Esophagus muscularis mucosa (tissue), 4 donors: ENCODE results near the gene PGGT1B.

Experiments
- EP300 ChIP-seq: sonication (generic); formaldehyde crosslinking; IDR thresholded peaks from one replicate; pipeline ENCODE4 v1.6.1; 2017; ENCODE audit warnings: antibody characterized with exemption
- POLR2A ChIP-seq: fragments of 450-650 bp; IDR thresholded peaks from one replicate; pipeline ENCODE4 v1.6.1; 2017; ENCODE audit warnings: antibody characterized with exemption, moderate library complexity, mild to moderate bottlenecking, low read depth
- POLR2AphosphoS5 ChIP-seq, 2 donors: sonication (generic); formaldehyde crosslinking; IDR thresholded peaks; one replicate each; pipeline ENCODE4 v1.6.1; 2017; ENCODE audit warnings: antibody characterized with exemption in 2 of 2
- TF ChIP-seq, protein P1 (sequence below), 3 experiments: fragments of 200-600 bp in 2 of 3; fragments of 450-650 bp in 1 of 3; sonication (generic) in 2 of 3; IDR thresholded peaks; one replicate each; pipeline ENCODE4 v1.5.1; 2017 to 2019; ENCODE audit warnings: antibody characterized with exemption in 3 of 3, mild to moderate bottlenecking in 2 of 3, moderate library complexity in 1 of 3

DNA sequence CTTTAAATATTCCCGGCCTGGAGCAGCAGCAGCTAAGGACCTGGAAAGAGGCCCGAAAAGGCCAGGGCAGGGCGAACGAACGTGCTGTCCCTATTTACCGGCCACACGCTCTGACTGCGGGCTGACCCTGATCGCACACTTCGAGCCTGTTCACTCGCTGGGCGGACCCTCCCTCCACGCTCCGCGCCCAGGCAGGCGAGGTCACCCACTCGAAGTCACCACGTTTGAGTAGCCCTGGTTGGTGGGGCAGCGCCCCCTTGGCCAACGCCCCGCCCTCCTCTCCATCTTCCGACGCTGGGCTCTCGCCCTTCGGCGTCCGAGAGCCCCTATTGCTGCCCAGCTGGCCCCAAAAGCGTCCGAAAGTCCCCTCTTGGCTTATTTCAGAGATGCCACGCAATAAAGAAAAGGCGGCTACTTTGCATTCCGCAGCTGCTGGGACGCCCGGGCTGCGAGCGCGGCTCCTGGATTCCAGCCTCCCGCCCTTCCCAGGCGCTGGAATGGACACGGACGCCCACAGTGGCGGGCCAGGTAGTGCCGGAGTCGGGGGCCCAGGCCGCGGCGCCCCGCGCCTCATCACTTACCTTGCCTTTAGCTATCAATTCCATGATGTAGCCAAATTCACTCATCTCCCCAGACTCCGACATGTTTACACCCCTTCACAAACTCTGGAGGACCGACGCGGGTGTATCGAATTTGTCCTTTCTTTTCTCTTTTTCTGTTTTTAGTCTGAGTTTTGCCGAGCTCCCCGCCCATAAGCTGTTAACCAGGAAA, 83.1 kb downstream of the PGGT1B start:
- TF ChIP-seq, protein P1, sequence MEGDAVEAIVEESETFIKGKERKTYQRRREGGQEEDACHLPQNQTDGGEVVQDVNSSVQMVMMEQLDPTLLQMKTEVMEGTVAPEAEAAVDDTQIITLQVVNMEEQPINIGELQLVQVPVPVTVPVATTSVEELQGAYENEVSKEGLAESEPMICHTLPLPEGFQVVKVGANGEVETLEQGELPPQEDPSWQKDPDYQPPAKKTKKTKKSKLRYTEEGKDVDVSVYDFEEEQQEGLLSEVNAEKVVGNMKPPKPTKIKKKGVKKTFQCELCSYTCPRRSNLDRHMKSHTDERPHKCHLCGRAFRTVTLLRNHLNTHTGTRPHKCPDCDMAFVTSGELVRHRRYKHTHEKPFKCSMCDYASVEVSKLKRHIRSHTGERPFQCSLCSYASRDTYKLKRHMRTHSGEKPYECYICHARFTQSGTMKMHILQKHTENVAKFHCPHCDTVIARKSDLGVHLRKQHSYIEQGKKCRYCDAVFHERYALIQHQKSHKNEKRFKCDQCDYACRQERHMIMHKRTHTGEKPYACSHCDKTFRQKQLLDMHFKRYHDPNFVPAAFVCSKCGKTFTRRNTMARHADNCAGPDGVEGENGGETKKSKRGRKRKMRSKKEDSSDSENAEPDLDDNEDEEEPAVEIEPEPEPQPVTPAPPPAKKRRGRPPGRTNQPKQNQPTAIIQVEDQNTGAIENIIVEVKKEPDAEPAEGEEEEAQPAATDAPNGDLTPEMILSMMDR (IDR thresholded peaks at IDR 0.05), result no peak
- no peak for TF ChIP-seq POLR2A
- no peak for TF ChIP-seq POLR2AphosphoS5 (IDR thresholded peaks at IDR 0.05)
- no peak for TF ChIP-seq EP300
